ENCODE measurements around the gene FAM114A2. TPM values are rescaled to one million over a fixed set of nuclear protein-coding genes. Genes with fewer than 3 reads are reported as not detected.

The FAM114A2 gene
- total and polyA plus RNA-seq, 3 donors from 2014 or later, result 36.1 to 82.1 (median 45.5) TPM

DNA sequence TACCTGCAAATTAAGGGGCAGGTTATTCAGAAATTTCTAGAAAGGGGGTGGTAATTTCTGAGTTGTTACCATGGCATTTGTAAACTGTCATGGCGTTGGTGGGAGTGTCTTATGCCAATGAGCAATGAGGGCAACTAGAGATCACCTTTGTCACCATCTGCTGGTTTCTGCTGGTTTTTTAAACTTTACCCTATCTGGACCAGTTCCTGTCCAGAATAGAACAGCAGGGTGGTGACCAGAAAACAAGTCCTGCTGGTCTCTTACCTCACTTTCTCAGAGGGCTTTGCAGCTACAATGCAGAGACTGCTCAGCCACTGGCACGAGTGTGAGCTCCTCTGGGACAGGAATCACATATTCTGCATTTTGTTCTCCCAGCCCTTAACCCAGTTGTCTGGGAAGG, 51.4 kb downstream of the FAM114A2 start:
- 73 to 83% methylated on average over 2 of the region's 2 CpGs for WGBS, 2 donors
- Histone ChIP-seq H3K4me3 (no peak overlapping the region), H3K27ac (no peak overlapping the region), H3K4me1 (no peaks in the 10 kb centered on the region), H3K36me3 (ENCODE audit: low read depth, missing control alignments) (no peaks in the 10 kb centered on the region), H3K9me3 (no peaks in the 10 kb centered on the region), H3K27me3 (no peaks in the 10 kb centered on the region)
- TF ChIP-seq, protein P1, sequence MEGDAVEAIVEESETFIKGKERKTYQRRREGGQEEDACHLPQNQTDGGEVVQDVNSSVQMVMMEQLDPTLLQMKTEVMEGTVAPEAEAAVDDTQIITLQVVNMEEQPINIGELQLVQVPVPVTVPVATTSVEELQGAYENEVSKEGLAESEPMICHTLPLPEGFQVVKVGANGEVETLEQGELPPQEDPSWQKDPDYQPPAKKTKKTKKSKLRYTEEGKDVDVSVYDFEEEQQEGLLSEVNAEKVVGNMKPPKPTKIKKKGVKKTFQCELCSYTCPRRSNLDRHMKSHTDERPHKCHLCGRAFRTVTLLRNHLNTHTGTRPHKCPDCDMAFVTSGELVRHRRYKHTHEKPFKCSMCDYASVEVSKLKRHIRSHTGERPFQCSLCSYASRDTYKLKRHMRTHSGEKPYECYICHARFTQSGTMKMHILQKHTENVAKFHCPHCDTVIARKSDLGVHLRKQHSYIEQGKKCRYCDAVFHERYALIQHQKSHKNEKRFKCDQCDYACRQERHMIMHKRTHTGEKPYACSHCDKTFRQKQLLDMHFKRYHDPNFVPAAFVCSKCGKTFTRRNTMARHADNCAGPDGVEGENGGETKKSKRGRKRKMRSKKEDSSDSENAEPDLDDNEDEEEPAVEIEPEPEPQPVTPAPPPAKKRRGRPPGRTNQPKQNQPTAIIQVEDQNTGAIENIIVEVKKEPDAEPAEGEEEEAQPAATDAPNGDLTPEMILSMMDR (IDR thresholded peaks at IDR 0.05), result no peak
- TF ChIP-seq POLR2A (IDR thresholded peaks at IDR 0.05), result no peak
- intact Hi-C loops (cut with DNase I; ENCODE audit: low total_unique reads), result loop anchor here (10.0 kb wide), 1 partner anchor 618 kb away; no protein-coding TSS in a partner anchor
- no peak for DNase-seq

DNA sequence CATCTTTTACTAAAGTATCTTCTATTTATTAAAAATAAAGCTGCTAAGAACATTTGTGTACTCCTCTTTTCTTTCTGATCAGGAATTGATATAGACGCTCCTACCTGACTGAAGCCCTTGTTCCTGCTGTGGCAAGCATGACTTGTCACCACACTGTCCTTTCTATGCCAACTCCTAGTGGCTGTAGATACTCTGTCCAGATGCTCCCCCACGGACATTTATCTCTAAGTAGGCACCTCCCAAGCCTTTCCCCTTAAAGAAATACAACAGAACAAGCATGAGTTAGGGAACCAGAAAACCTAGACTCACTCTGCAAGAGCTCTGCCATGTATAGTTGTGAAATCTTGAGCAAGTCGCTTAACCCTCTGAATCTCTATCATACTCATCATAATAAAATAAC, 53.2 kb downstream of the FAM114A2 start:
- TF ChIP-seq, protein P1 (IDR thresholded peaks at IDR 0.05), result no peak
- TF ChIP-seq POLR2A (IDR thresholded peaks at IDR 0.05), result no peak
- Histone ChIP-seq H3K27me3 (no peaks in the 10 kb centered on the region), H3K27ac (no peak overlapping the region), H3K9me3 (no peaks in the 10 kb centered on the region), H3K4me3 (no peak overlapping the region), H3K4me1 (no peaks in the 10 kb centered on the region), H3K36me3 (ENCODE audit: low read depth, missing control alignments) (no peaks in the 10 kb centered on the region)
- WGBS, 2 donors, result 54 to 65% methylated on average over 3 of the region's 3 CpGs
- peak; percentile 64 for DNase-seq
- intact Hi-C loops (cut with DNase I; ENCODE audit: low total_unique reads), result loop anchor here (10.0 kb wide), 1 partner anchor 619 kb away; no protein-coding TSS in a partner anchor

- H3K9me3 ChIP-seq, result no peaks in the 10 kb centered on the region
- no peak overlapping the region for H3K4me3 ChIP-seq
- no peak for TF ChIP-seq POLR2A (IDR thresholded peaks at IDR 0.05)
- TF ChIP-seq, protein P1 (IDR thresholded peaks at IDR 0.05), result no peak
- no peak overlapping the region for H3K27ac ChIP-seq
- no peak for DNase-seq
- intact Hi-C loops (cut with DNase I; ENCODE audit: low total_unique reads), result loop anchor here (10.0 kb wide), 1 partner anchor 621 kb away; no protein-coding TSS in a partner anchor
- no peaks in the 10 kb centered on the region for H3K4me1 ChIP-seq
- 62 to 82% methylated on average over 1 of the region's 1 CpG for WGBS, 2 donors
- H3K36me3 ChIP-seq (ENCODE audit: low read depth, missing control alignments), result no peaks in the 10 kb centered on the region
- H3K27me3 ChIP-seq, result no peaks in the 10 kb centered on the region
Observed at GRCh38 chr5:153983885-153984284, 54.8 kb downstream of the FAM114A2 start.

- Histone ChIP-seq H3K27ac (no peak overlapping the region), H3K36me3 (ENCODE audit: low read depth, missing control alignments) (no peaks in the 10 kb centered on the region), H3K9me3 (no peaks in the 10 kb centered on the region), H3K4me3 (no peak overlapping the region), H3K27me3 (no peaks in the 10 kb centered on the region), H3K4me1 (no peaks in the 10 kb centered on the region)
- no peak for DNase-seq
- intact Hi-C loops (cut with DNase I; ENCODE audit: low total_unique reads), result loop anchor here (10.0 kb wide), 1 partner anchor 623 kb away; no protein-coding TSS in a partner anchor
- TF ChIP-seq POLR2A (IDR thresholded peaks at IDR 0.05), result no peak
- TF ChIP-seq, protein P1 (IDR thresholded peaks at IDR 0.05), result no peak
- WGBS, 2 donors, result 91 to 93% methylated on average over 4 of the region's 4 CpGs
Observed at GRCh38 chr5:153981905-153982605, 56.7 kb downstream of the FAM114A2 start.
